Amniotic stem cell (primary cell): Measurements from ENCODE around the gene COL20A1.
"Not testable (repeated sequence)": the region's sequence is repeated elsewhere in the genome, so short reads cannot be mapped to it uniquely, and the experiment has no call there.

Source experiments
- DNase-seq: peaks from one replicate; lab custom pipeline; 2025; lab: John Stamatoyannopoulos, UW

COL20A1 gene

DNA sequence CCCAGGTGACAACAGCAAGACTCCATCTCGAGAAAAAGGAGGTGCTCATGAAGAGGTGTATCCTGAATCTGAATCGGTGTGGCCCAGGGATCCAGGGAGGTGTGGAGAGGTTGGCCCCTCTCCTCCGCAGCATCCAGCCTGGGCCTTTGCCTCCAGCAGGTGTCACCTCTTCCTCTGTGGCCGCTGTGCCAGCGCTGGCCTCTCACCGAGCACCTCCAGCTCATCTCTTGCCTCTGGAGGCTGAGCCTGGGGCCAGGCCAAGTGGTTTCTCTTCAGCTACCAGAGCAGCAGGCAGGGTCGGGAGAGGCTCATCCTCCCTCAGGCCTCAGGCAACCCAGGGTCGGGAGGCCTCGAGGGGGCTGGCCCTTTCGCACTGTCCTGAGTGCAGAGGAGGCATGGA is 1.2 kb upstream of the COL20A1 start:
- no peak for DNase-seq

DNA sequence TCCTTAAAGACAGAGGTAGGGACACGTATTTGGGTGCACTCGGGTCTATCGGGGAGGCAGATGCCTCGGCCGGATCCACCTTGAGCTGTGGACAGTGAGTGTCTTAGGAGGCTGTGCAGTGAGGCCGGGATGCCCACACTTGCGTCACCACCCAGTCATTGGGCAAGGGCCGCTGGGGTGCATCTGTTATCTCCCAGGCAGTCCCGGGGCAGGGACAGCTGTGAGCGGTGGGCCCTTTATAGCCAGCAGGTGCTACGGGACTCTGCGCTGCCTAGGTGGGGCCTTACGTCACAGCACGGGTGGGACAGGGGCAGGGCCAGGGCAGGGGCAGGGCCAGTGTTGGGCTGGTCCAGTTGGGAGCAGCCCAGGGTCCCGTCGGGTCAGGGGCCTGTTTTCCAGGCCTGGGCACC is 689 bp upstream of the COL20A1 start:
- no peak for DNase-seq

DNA sequence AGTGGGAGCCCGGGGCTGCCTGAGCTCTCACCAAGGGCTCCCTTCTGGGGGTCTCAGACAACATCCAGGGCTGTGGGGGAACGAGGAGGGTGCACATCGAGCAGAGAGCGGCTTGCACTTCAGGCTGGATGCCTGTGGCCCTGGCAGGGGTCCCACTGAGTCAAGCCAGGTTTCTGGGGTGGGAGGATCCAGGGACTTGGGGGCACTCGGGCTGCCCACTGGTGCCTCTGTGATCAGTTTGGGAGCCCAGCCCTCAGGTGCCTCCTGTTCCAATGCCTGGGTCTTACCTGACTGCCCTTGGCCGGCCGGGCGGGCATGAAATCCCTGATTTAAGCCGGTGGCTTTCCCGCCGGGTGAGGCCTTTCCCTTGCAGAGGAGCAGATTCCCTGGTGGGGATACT is 470 bp downstream of the COL20A1 start:
- no peak for DNase-seq

DNA sequence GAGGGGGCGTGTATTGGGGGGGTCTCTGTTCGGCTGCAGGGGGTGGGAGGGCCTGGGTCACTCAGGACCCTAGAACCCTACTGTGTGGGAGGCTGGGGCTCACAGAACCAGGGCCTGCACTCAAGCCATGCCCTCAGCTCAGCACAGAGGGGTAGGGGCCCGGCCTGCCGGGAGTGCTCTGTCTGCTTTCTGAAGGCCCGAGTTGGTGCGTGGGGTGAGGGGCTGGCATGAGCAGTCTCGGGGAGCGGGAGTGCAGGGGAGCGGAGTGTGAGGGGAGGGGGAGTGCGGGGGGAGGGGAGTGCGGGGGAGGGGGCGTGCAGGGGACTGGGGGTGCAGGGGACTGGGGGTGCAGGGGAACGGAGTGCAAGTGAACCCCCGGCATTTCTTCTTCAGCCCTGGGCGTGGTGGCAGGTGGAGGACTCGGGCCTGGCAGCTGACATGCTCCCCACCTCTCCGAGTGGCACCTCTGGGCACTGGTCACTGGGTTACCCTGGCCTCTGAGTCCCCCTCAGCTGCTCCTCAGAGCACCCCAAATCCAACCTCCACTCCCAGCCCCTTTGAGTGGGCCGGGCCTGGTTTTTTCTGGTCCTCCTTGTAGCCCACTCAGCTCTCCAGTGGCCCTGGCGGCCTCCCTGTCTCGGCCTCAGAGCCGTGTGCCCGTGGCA is 1.0 kb downstream of the COL20A1 start:
- no peak for DNase-seq

DNA sequence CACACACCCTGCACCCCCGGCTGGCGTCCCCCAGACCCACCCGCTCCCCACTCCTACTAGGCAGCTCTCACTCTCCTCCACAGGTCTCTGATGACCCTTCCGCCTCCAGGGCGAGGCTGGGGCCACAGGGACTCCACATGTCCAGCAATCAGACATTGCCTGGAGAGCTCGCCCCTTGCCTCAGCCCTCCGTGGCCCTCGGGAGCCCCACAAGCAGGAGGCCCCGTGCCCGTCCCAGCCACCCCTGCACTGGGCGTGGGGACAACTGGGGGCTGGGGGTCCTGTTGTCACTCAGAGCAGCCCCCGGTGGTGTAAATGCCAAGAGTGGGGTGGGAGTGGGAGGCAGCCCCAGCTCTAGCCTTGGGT is 1.5 kb downstream of the COL20A1 start:
- DNase-seq: no peak

DNA sequence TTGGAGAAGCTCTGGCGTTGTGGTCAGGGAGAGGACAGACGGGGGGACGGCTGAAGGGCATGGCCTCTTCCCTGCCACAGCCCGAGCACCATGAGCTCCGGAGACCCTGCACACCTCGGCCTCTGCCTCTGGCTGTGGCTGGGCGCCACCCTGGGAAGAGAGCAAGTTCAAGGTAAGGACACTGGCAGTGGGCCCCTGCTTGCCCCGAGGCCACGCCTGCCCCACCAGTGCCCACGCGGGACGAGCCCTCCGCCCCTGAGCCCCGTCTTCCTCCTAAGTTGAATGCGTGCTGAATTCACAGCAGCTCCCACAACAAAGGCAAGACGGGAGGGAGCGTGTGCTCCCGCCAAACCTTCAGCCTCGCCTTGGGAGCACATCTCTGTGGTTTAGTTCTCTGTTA is 2.0 kb downstream of the COL20A1 start:
- no peak for DNase-seq

DNA sequence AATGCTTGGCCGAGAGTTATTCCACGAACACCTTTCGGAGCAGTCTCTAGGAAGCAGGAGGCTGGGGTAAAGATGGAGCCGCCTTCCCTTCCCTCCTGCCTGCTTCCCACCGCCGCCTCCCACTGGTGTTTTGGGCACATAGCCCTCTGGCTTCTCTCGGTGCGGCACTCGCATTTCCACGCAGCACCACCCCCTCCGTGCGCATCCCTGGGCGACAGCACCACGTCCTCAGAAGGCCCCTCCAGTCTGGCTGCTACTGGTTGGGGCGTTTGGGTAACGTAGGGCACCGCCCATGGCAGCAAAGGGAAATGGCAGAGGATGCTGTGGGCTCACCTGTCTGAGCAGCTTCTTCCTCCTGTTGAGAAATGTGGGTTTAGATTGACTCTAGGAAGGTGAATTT is 2.4 kb downstream of the COL20A1 start:
- no peak for DNase-seq

DNA sequence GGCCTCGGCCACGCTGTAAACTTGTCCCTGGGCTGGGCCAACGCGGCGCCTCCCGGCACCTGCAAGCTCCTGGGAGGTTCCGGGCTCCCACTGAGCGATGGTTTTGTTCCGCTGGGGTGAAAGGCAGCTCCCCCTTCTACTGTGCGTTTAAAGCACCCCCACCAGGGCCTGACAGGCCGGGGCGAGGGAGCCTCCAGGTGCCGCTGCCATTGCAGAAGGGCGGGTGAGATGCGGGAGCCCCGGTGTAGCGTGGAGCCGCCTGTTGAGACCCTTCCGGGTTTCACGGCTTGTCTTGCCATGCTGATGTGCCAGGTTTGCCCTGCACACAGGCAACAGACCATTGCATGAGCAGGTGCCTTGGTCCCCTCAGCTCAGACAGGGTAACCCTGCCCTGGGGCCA is 2.9 kb downstream of the COL20A1 start:
- no peak for DNase-seq

DNA sequence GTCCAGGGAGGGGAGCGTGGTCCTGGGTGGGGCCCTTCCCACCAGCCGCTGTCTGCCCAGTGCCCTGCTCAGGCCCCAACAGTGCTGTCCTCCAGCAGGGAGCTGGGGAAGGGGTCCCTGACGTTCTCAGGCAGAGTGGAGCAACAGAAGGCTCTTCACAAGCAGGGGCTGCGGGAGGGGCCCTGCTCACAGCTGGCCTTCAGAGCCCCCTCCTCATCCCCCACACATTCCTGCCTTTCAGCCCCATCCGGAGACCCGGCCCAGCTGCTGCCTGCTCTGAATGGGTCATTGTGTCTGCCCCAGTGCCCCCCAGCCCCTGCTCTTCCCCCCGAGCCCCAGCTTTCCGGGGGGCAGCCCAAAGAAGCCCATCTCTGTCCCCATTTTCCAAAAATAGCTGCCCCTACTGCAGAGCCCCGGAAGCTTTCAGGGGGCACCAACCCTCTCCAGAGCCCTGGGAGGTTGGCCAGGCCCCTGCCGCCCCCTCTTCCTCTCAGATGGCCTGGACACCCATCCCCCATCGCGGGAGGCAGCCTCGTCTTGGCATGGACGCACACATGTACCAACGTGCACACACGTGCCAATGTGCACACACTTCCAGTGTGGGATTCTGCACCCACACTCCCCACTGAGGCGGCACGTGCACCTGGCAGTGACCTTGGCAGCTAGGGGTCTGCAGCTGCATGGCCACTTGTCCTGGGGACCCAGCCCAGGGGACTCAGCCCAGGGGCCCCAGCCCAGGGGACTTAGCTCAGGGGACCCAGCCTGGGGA is 3.7 kb downstream of the COL20A1 start:
- no peak for DNase-seq

DNA sequence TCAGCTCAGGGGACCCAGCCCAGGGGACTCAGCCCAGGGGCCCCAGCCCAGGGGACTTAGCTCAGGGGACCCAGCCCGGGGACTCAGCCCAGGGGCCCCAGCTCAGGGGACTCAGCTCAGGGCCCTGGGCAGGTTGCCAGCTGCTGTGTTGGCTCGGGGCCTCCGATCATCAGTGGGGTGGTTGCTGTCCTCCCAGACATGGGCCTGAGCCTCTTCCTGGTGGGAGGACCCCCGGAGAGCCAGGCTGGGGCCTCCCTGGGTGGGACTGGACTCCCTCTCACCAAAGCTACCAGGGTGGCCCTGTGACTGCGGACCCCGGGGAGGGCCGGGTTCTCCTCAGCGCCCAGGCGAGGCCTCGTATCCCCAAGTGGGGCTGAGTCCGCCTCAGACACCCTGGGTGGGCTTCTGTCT is 4.4 kb downstream of the COL20A1 start:
- DNase-seq: no peak

DNA sequence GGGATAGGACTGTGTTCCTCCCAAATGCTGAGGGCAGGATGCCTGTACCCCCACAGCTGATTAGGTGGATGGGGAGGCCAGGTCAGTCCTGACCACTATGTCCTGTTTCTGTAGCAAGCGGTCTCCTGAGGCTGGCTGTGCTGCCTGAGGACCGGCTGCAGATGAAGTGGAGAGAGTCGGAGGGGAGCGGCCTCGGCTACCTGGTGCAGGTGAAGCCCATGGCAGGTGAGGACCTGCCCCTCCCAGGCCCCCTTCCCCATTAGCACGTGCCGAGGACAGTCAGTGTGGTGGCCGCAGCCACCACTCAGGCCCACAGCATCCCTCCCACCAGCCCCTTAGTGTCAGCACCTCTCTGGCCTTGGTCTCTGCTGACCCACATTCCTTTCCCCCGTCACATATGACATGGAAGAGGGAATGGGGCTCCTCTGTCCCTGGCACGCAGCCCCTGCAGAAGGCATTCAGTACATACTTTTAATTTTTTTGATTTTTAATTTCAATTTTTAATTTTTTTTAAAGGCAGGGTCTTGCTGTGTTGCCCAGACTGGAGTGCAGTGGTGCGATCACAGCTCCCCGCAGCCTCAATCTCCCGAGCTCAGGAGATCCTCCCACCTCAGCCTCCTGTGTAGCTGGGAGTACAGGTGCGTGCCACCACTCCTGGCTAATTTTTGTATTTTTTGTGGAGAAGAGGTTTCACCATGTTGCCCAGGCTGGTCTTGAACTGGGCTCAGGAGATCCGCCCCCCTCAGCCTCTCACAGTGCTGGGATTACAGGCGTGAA is 5.0 kb downstream of the COL20A1 start:
- no peak for DNase-seq

DNA sequence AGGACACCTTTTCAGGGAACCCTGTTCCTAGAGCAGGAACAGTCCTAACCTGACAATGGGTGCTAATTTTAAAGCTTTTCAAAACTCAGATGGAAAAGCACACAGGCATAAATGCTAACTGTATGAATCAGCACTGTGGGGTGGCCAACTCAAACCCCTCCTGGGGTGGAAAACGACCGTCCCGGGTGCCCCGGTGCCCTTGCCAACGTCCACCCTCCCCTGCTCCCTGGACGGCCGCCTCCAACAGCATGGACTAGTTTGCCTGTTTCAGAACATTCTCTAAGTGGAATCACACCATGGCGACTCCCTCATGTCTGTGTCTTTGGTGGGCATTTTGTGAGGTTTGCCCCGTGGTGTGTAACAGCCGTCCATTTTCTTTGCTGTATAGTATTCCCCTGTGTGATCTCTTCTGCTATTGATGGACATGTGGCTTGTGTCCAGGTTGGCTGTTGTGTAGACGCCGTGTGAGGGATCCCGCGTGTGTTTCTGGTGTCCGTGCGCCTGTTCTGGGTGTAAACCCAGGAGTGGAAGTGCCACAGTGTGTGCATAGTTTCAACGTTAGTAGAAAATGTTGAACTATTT is 5.8 kb downstream of the COL20A1 start:
- DNase-seq: no peak

DNA sequence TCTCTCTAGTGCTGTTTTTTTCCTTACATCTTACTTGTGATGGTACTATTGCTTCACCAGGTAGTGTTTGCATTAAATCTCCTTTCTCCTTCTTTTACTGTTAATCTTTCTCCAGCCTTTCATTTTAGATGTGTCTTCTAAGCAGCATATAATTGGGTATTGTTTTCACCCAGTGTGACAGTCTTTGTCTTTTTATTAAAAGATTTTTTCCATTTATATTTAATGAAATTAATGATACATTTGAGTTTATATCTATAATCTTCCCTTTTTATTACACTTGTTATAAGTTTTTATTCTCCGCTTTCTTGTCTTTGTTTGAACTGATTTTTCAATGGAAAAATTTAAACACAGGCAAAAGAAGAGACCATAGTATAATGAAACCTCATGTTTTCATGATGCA is 8.7 kb downstream of the COL20A1 start:
- no peak for DNase-seq

DNA sequence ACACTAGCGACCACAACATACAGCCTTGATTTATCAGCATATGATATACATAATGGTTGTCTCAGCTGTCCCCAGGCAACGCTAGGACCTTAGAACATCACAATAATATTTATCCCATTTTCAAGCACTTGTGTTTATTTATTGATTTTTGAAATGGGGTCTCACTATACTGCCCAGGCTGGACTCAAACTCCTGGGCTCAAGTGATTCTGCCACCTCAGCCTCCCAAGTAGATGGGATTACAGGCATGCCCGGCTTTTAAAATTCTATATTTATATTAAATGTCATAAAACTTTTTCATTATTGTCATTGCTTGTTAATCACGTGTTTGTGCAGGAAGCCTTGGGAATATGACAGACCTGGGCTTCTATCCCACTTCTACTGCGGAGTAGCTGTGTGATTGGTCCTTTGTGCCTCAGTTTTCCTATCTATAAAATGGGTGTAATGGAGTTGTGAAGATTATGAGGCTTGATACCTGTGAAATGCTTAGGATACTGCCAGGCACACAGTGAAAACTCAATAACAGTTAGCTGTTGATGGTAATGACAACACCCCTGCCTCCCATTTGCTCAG is 10.2 kb downstream of the COL20A1 start:
- no peak for DNase-seq

DNA sequence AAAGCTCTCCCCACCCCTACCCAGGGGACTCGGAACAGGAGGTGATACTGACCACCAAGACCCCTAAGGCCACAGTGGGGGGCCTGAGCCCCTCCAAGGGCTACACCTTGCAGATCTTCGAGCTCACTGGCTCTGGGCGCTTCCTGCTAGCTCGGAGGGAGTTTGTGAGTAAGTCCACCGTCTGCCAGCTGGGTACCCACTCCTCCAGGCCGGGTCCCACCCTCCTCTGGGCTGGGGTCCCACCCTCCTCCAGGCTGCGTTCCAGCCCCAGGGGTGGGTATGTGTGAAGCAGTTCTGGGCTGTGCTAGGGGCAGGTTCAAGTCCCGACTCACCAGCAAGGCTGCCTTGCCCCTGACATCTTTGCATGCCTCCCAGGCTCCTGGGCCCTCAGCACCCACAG is 12.4 kb downstream of the COL20A1 start:
- DNase-seq: no peak

DNA sequence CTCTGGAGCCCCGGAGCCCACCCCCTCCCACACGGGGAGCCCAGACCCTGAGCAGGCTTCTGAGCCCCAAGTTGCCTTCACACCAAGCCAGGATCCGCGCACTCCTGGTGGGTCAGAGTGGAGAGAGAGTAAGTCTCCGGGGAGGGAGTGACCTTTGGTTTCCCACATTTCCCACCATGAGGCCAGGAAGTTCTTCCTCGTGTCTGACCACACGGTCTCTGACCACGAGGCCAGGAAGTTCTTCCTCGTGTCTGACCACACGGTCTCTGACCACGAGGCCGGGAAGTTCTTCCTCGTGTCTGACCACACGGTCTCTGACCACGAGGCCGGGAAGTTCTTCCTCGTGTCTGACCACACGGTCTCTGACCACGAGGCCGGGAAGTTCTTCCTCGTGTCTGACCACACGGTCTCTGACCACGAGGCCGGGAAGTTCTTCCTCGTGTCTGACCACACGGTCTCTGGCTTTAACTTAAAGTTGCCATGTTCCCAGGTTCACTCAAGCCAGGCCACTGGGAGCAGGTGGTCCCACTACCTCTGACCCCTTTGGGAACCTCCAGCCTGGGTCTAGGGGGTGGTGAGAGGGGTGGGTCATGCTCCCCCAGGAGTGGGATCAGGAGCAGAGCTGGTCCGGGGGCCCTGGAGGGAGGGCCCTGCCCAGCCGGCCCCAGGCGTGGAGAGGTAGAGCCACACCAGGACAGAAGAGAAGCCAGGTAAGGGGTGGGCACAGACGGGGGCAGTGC is 13.1 kb downstream of the COL20A1 start:
- DNase-seq: not testable (repeated sequence)

DNA sequence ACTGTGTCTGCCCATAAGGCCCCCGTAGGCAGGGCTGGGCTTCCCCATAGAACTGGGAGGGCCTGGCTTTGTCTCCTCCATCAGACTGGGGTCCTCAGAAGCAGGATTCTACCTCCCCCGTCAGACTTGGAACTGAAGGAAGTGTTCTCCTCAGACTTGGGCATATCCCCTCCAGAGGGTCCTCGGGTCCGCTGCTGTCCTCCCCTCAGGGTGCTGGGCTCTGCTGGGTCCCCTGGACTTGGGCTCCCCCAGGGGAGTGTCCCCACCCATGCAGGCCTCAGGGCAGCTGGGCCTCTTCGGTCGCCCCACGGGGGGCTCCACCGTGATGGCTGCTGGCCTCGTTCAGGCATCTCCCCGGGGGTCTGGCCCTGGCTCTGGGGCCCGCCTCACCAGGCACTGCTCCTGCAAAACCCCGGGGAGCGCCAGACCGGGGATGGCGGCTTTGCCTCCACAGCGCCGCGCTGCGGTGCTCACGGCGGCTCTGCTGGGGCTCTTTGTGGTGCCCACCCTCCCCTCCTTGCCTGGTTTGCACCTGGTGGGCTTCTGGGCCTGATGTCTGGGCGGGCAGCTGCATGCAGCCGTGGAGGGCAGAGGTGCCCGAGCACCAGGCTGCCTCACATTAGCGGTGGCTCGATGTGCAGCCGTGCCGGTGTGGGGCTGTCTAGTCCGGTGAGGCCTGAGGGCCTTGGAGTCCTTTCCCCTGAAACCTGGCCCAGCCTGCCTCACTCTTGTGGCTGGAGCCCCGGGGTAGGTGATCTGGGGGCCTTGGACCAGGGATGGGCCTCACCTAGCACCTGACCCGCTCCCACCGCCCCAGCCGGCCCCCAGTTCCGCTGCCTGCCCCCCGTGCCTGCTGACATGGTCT is 13.9 kb downstream of the COL20A1 start:
- no peak for DNase-seq

DNA sequence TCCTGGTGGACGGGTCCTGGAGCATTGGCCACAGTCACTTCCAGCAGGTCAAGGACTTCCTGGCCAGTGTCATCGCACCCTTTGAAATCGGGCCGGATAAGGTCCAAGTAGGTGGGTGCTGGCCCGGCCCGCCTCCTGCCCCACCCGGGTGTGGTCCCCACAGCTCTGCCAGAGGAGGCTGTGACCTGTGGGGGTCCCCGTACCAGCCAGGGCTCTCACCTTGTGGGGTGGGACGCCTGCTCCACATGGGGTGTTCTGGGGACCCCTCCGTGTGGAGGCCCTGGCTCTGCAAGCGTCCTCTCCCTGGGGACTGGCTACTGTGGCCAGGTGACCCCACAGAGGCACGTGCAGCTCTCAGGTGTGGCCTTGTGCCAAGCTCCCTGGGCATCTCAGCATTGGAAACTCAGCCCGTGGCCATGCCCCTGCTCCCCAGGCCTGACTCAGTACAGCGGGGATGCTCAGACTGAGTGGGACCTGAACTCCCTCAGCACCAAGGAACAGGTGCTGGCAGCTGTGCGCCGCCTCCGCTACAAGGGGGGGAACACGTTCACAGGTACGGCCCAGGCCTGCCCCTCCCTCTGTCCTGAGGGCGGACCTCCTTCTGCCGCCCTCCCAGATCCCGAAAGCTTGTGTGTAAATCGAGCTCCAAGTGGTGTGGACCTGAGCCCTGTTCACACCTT is 14.7 kb downstream of the COL20A1 start:
- no peak for DNase-seq

DNA sequence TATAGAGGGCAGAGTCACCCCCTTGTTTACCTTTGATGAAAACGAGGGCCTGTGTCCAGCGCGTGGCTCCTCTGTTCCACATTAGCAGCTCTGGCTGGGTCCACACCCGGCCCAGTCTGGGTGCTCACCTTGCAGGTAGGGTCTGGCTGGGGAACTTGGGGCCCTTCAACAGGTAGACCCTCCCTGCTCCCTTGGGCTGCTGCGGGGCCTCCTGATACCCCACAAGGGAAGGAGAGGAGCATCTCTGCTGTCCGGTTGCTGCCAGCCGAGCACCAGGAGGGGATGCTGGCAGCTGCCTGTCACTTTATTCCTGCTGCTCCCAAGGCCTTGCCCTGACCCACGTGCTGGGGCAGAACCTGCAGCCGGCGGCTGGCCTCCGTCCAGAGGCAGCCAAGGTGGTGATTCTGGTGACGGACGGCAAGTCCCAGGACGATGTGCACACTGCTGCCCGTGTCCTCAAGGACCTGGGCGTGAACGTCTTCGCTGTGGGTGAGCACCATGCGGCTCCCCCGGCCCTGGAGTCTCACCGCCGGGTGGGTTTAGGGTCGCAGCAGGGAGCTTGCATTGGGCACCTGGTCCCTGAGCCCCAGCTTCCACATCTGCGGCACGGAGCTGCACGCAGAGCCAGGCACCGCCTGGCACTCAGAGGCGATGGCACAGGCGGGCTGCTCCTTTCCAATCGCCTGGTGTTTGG is 15.4 kb downstream of the COL20A1 start:
- no peak for DNase-seq
